Measurements from ENCODE around the gene MAST3. TPM values are rescaled to one million over a fixed set of nuclear protein-coding genes. Genes with fewer than 3 reads are reported as not detected.

Gene MAST3
- total RNA-seq, 1 experiment from 2014 or later: 10.4 TPM

DNA sequence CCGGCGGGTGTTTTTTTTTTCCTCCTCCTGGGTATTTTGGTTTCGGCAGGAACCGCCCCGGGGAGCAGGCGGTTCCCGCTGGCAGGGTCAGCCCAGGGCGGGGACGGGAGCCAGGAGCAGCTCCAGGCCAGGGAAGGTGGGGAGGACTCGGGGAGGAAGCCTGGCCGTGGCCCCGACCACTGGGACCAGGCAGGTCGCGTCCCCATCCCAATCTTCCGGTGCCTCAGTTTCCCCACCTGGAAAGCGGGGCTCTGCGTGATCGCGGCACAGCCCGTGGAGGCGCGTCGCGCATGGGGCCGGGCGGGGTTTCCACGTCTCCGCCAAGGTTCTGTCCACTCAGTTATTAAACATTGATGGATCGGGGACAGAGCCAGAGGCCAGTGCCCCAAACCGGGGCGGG, 45.7 kb upstream of the MAST3 start:
- no peak overlapping the region for H3K4me2 ChIP-seq (ENCODE audit: insufficient read depth, insufficient read length, low read length)
- H4K20me1 ChIP-seq (ENCODE audit: control insufficient read depth, insufficient read depth, insufficient read length): no peaks in the 10 kb centered on the region

More for the DNA sequence above, 45.7 kb upstream of the MAST3 start:
- Histone ChIP-seq H3K23me2 (ENCODE audit: insufficient read length, low read depth, low read length, poor library complexity, severe bottlenecking) (no peaks in the 10 kb centered on the region), H3K27ac (ENCODE audit: insufficient read length, low read depth, low read length) (no peak overlapping the region), H3K4me1 (ENCODE audit: insufficient read depth, low read length) (no peaks in the 10 kb centered on the region), H3K9me3 (ENCODE audit: control insufficient read depth, low read depth, low read length) (no peaks in the 10 kb centered on the region), H4K8ac (replicated peaks; ENCODE audit: insufficient read length, low read depth, low read length) (no peak overlapping the region), H3K27me3 (ENCODE audit: insufficient read depth, low read length) (no peaks in the 10 kb centered on the region), H2AFZ (ENCODE audit: low read length) (no peak overlapping the region), H3K56ac (ENCODE audit: insufficient read length, low read depth, low read length) (no peak overlapping the region), H3T11ph (ENCODE audit: low read length) (no peak overlapping the region), H2BK12ac (ENCODE audit: insufficient read length, low read depth, low read length) (no peak overlapping the region), H3K18ac (ENCODE audit: insufficient read length, low read depth, low read length) (no peak overlapping the region), H2BK20ac (ENCODE audit: low read depth, low read length, poor library complexity, severe bottlenecking) (no peak overlapping the region), H4K5ac (ENCODE audit: insufficient read length, low read depth, low read length) (no peak overlapping the region), H3K9ac (ENCODE audit: extremely low read depth, insufficient read length, low read length) (no peak overlapping the region), H3K4ac (ENCODE audit: low read depth, low read length) (no peak overlapping the region), H4K91ac (ENCODE audit: insufficient read length, low read depth, low read length) (no peak overlapping the region), H3K23ac (ENCODE audit: insufficient read length, low read depth, low read length) (no peak overlapping the region), H3K79me1 (ENCODE audit: insufficient read depth, low read depth, low read length, poor library complexity, severe bottlenecking) (no peaks in the 10 kb centered on the region), H2BK15ac (ENCODE audit: low read depth, low read length) (no peak overlapping the region), H2AK5ac (ENCODE audit: insufficient read length, low read length) (no peak overlapping the region), H2BK120ac (ENCODE audit: low read depth, low read length, poor library complexity, severe bottlenecking) (no peak overlapping the region), H3K79me2 (ENCODE audit: insufficient read depth, low read length) (no peaks in the 10 kb centered on the region), H2BK5ac (ENCODE audit: insufficient read length, low read length) (no peak overlapping the region), H3K14ac (ENCODE audit: insufficient read depth, low read length) (no peak overlapping the region)
- TF ChIP-seq, protein P1, sequence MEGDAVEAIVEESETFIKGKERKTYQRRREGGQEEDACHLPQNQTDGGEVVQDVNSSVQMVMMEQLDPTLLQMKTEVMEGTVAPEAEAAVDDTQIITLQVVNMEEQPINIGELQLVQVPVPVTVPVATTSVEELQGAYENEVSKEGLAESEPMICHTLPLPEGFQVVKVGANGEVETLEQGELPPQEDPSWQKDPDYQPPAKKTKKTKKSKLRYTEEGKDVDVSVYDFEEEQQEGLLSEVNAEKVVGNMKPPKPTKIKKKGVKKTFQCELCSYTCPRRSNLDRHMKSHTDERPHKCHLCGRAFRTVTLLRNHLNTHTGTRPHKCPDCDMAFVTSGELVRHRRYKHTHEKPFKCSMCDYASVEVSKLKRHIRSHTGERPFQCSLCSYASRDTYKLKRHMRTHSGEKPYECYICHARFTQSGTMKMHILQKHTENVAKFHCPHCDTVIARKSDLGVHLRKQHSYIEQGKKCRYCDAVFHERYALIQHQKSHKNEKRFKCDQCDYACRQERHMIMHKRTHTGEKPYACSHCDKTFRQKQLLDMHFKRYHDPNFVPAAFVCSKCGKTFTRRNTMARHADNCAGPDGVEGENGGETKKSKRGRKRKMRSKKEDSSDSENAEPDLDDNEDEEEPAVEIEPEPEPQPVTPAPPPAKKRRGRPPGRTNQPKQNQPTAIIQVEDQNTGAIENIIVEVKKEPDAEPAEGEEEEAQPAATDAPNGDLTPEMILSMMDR (conservative IDR thresholded peaks at IDR 0.05): no peak
- Mint-ChIP-seq H3K27me3 (ENCODE audit: low read depth) (peaks cover 2% of the 10 kb centered on the region; the same call in 1 of the 2 replicates), H3K4me1 (peaks cover 0 to 7% of the 10 kb centered on the region in 2 experiments; a peak in 1 of 4 replicates), H3K36me3 (ENCODE audit: insufficient read depth in 1 of 3, low read depth in 3 of 3) (no peaks in the 10 kb centered on the region), H3K4me3 (no peak overlapping the region), H3K9me3 (no peaks in the 10 kb centered on the region; a peak in 1 of 5 replicates), H3K27ac (no peak overlapping the region)
- WGBS (ENCODE audit: extremely low coverage, insufficient read length, low lambda C conversion rate): no CpG with 5 or more reads among the region's 31 CpGs
- DNase-seq: no peak

All from H9 (cell line).